GM12891 (cell line): ENCODE measurements around the gene CFAP61.

Experiments used
- DNase-seq: peaks from one replicate; pipeline ENCODE4 v3.0.0; 2011; ENCODE audit warnings: low spot score; ENCODE audit not compliant: insufficient read length
- FAIRE-seq: peaks from 2 replicates; lab custom pipeline; 2011; peaks lifted over from hg19 to GRCh38; lab: Jason Lieb, UNC
- PAX5 ChIP-seq: IDR thresholded peaks from 2 replicates; pipeline ENCODE4 v1.6.1; 2011; ENCODE audit warnings: low read length, moderate library complexity, mild to moderate bottlenecking; ENCODE audit not compliant: insufficient read depth, severe bottlenecking
- POLR2A ChIP-seq: IDR thresholded peaks from 2 replicates; pipeline ENCODE4 v1.6.1; 2011; ENCODE audit warnings: low read depth, low read length, control low read depth
- POLR2AphosphoS5 ChIP-seq: IDR thresholded peaks from 2 replicates; pipeline ENCODE4 v1.6.1; 2011; ENCODE audit warnings: low read depth, low read length, control low read depth
- POU2F2 ChIP-seq: IDR thresholded peaks from 2 replicates; pipeline ENCODE4 v1.6.1; 2011; ENCODE audit warnings: low read depth, mild to moderate bottlenecking, control low read depth, low read length, moderate library complexity
- SPI1 ChIP-seq: IDR thresholded peaks from 2 replicates; pipeline ENCODE4 v1.6.1; 2011; ENCODE audit warnings: low read depth, low read length, control low read depth
- TAF1 ChIP-seq: IDR thresholded peaks from 2 replicates; pipeline ENCODE4 v1.6.1; 2011; ENCODE audit warnings: low read depth, low read length, control low read depth

CFAP61 gene

GRCh38 chr20:20321917-20322316 lies 269.6 kb downstream of the CFAP61 start:
- DNase-seq (no peak), FAIRE-seq (no peak)
- TF ChIP-seq SPI1: no peak
- TF ChIP-seq PAX5: no peak
- TF ChIP-seq POLR2AphosphoS5: no peak

DNA sequence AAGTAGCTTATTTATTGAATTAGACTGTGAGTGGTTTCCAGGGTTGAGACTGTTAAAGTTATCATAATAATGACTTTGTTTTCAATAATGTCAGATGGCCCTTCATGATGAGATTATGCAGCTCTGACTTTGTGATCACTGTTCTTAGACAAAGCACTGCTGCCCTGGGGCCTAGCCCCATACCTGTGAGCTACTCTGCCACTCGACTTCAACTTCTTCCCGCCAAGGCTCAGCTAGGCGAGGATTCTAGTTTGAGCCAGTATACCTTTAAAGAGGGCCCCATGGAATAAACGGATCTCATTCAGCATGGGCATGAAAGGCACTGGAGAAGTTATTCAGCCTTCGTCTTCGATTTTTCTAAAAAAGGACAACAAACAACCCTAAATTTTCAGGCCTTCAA lies 270.6 kb downstream of the CFAP61 start:
- FAIRE-seq: no peak

DNA sequence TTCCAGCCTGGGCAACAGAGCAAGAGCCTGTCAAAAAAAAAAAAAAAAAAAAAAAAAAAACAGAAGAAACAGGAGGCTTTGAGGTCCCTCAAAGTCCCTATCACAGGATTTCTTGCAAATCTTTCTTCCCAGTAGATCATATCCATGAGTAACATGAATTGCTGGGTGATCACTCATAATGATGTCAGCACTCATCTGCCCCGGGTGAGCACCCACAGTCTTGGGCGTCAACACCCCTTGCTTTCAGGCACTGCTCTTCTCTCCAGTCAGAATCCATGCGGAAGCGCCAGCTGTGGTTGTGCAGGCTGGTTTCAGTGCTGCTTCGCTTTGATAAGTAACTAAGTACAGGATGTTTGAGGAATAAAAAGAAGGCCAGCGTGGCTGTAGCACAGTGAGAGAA lies 275.4 kb downstream of the CFAP61 start:
- TF ChIP-seq PAX5: no peak
- no peak for TF ChIP-seq POU2F2
- TF ChIP-seq POLR2A: no peak
- TF ChIP-seq TAF1: no peak
- no peak for TF ChIP-seq SPI1
- TF ChIP-seq POLR2AphosphoS5: no peak
- DNase-seq (no peak), FAIRE-seq (no peak)

More for the DNA sequence above, 270.6 kb downstream of the CFAP61 start:
- DNase-seq: no peak
- TF ChIP-seq POU2F2 (no peak), POLR2AphosphoS5 (no peak), SPI1 (no peak), PAX5 (no peak), TAF1 (no peak)

DNA sequence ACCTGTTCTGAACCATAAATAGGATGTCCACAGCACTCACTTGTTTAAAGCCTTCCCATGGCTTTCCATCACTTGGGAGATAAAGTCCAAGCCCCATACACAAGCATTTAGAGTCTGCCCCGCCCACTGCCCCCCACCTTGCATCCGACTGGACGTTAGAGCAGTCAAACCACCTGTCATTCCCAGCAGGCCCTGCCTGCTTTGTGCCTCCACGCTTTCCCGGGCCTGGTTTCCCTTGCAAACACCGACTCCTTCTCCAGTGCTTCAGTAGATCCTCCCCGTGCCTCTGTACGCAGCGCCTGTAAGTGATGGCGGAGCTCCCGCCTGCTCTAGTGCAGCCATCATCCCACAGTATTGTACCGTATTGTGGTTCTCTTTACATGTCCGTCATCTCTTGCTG lies 277.2 kb downstream of the CFAP61 start:
- TF ChIP-seq PAX5: no peak
- TF ChIP-seq POU2F2: no peak
- DNase-seq (no peak), FAIRE-seq (no peak)

GRCh38 chr20:20331156-20331555 lies 278.8 kb downstream of the CFAP61 start:
- FAIRE-seq: no peak
- DNase-seq: no peak

GRCh38 chr20:20331817-20332216 lies 279.5 kb downstream of the CFAP61 start:
- no peak for DNase-seq
- TF ChIP-seq POLR2AphosphoS5 (no peak), POU2F2 (no peak), TAF1 (no peak), PAX5 (no peak), SPI1 (no peak), POLR2A (no peak)
- FAIRE-seq: no peak

More at GRCh38 chr20:20331156-20331555, 278.8 kb downstream of the CFAP61 start:
- TF ChIP-seq TAF1: no peak
- TF ChIP-seq POLR2A: no peak
- TF ChIP-seq SPI1: no peak
- TF ChIP-seq PAX5: no peak
- TF ChIP-seq POLR2AphosphoS5: no peak
- no peak for TF ChIP-seq POU2F2

- DNase-seq (no peak), FAIRE-seq (no peak)
- TF ChIP-seq POU2F2: no peak
- no peak for TF ChIP-seq POLR2A
- no peak for TF ChIP-seq SPI1
- no peak for TF ChIP-seq PAX5
- no peak for TF ChIP-seq POLR2AphosphoS5
- no peak for TF ChIP-seq TAF1
These were observed 281.5 kb downstream of the CFAP61 start for GRCh38 chr20:20333866-20334265.

- FAIRE-seq (peak; percentile 74), DNase-seq (no peak)
- no peak for TF ChIP-seq POLR2A
- TF ChIP-seq POU2F2: peak; percentile 54; the same call in 1 of the 2 replicates
- no peak for TF ChIP-seq POLR2AphosphoS5
- TF ChIP-seq PAX5: no peak
These were observed 282.2 kb downstream of the CFAP61 start for GRCh38 chr20:20334489-20334888.

DNA sequence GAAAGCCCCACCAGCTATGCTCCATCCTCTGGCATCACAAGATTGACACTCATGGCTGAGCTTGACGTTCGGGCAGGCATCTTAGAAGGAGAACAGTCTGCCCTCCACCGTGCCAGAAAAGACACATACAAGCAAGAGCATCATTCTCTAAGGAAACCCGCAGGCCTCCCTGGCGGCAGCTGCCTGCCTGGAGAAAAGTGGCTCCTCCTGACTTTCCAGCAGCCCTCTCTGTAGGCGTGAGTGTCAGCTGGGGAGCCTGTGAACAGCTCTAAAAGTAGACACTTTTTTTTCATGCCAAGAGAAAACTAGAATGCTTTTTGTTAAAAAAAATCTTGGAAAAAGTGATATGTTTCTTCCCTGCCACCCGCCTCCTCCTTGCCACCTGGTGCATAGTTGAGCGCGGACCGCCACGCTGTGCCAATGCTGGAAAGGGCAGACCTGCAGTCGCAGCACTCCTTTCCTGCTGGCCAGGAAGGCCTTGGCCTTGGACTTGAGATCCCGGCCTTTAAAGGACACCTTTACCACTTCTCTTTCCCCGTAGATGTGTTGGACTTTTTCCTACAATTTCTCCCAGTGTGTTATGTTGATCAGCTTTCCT lies 285.9 kb downstream of the CFAP61 start:
- TF ChIP-seq TAF1 (no peak), POU2F2 (no peak), SPI1 (no peak), POLR2A (no peak)
- FAIRE-seq: no peak
- no peak for DNase-seq

- no peak for TF ChIP-seq POLR2A
- TF ChIP-seq SPI1: no peak
- TF ChIP-seq TAF1: no peak
- no peak for TF ChIP-seq POU2F2
- no peak for TF ChIP-seq POLR2AphosphoS5
- TF ChIP-seq PAX5: no peak
- DNase-seq: no peak
- no peak for FAIRE-seq
These were observed 288.1 kb downstream of the CFAP61 start for GRCh38 chr20:20340443-20340842.

GRCh38 chr20:20341371-20341770 lies 289.0 kb downstream of the CFAP61 start:
- TF ChIP-seq TAF1: no peak
- TF ChIP-seq POU2F2: no peak
- TF ChIP-seq PAX5: no peak
- no peak for TF ChIP-seq SPI1
- no peak for TF ChIP-seq POLR2AphosphoS5
- TF ChIP-seq POLR2A: no peak
- FAIRE-seq (no peak), DNase-seq (no peak)

GRCh38 chr20:20342066-20342465 lies 289.7 kb downstream of the CFAP61 start:
- FAIRE-seq (no peak), DNase-seq (no peak)
- TF ChIP-seq POU2F2 (no peak), POLR2A (no peak), PAX5 (no peak), POLR2AphosphoS5 (no peak), TAF1 (no peak), SPI1 (no peak)
